H9 (cell line): ENCODE data around the gene OR1J2. TPM values are rescaled to one million over a fixed set of nuclear protein-coding genes. Genes with fewer than 3 reads are reported as not detected.

ENCODE experiments used
- DNase-seq: peaks from one replicate; pipeline ENCODE4 v3.0.0-alpha.2; 2017
- H2AFZ ChIP-seq: one replicate; pipeline ENCODE4 v1.6.1; 2013; ENCODE audit warnings: mild to moderate bottlenecking, low read length, control low read depth, moderate library complexity
- H2AK5ac ChIP-seq: 2 replicates; pipeline ENCODE4 v1.6.1; 2013; ENCODE audit warnings: low read length, control low read depth, mixed read lengths; ENCODE audit not compliant: insufficient read length
- H2BK120ac ChIP-seq: one replicate; pipeline ENCODE4 v1.6.1; 2013; ENCODE audit warnings: low read depth, mild to moderate bottlenecking, low read length, control low read depth, inconsistent platforms; ENCODE audit not compliant: poor library complexity, severe bottlenecking
- H2BK12ac ChIP-seq: 2 replicates; pipeline ENCODE4 v1.6.1; 2013; ENCODE audit warnings: low read length, control low read depth, mixed read lengths, low read depth; ENCODE audit not compliant: insufficient read length
- H2BK15ac ChIP-seq: 2 replicates; pipeline ENCODE4 v1.6.1; 2013; ENCODE audit warnings: low read depth, low read length, control low read depth
- H2BK20ac ChIP-seq: one replicate; pipeline ENCODE4 v1.6.1; 2013; ENCODE audit warnings: low read depth, mild to moderate bottlenecking, low read length, control low read depth, inconsistent platforms; ENCODE audit not compliant: poor library complexity, severe bottlenecking
- H2BK5ac ChIP-seq: 2 replicates; pipeline ENCODE4 v1.6.1; 2013; ENCODE audit warnings: low read length, control low read depth, mixed read lengths; ENCODE audit not compliant: insufficient read length
- H3K14ac ChIP-seq: 2 replicates; pipeline ENCODE4 v1.6.1; 2013; ENCODE audit warnings: low read length, control low read depth; ENCODE audit not compliant: insufficient read depth
- H3K18ac ChIP-seq: 2 replicates; pipeline ENCODE4 v1.6.1; 2013; ENCODE audit warnings: low read depth, mild to moderate bottlenecking, mixed read lengths, low read length, control low read depth; ENCODE audit not compliant: insufficient read length
- H3K23ac ChIP-seq: 2 replicates; pipeline ENCODE4 v1.6.1; 2013; ENCODE audit warnings: low read length, control low read depth, mixed read lengths, low read depth; ENCODE audit not compliant: insufficient read length
- H3K23me2 ChIP-seq: 2 replicates; pipeline ENCODE4 v1.6.1; 2013; ENCODE audit warnings: low read depth, mild to moderate bottlenecking, mixed read lengths, low read length, control low read depth; ENCODE audit not compliant: insufficient read length, poor library complexity, severe bottlenecking
- H3K27ac ChIP-seq: 2 replicates; pipeline ENCODE4 v1.5.1; 2013; ENCODE audit warnings: low read length, control low read depth, mixed read lengths, low read depth; ENCODE audit not compliant: insufficient read length
- H3K27me3 ChIP-seq: 2 replicates; pipeline ENCODE4 v1.6.1; 2013; ENCODE audit warnings: low read length, control low read depth, inconsistent platforms; ENCODE audit not compliant: insufficient read depth
- H3K4ac ChIP-seq: 2 replicates; pipeline ENCODE4 v1.6.1; 2013; ENCODE audit warnings: low read depth, mild to moderate bottlenecking, control low read depth, inconsistent platforms, low read length, moderate library complexity
- H3K4me1 ChIP-seq: 2 replicates; pipeline ENCODE4 v1.6.1; 2013; ENCODE audit warnings: low read length, control low read depth, inconsistent platforms; ENCODE audit not compliant: insufficient read depth
- H3K4me2 ChIP-seq: 2 replicates; pipeline ENCODE4 v1.6.1; 2013; ENCODE audit warnings: low read length, control low read depth, mixed read lengths; ENCODE audit not compliant: insufficient read length, insufficient read depth
- H3K56ac ChIP-seq: 2 replicates; pipeline ENCODE4 v1.6.1; 2013; ENCODE audit warnings: low read depth, mild to moderate bottlenecking, mixed read lengths, low read length, control low read depth; ENCODE audit not compliant: insufficient read length
- H3K79me1 ChIP-seq: 2 replicates; pipeline ENCODE4 v1.6.1; 2013; ENCODE audit warnings: low read depth, mild to moderate bottlenecking, moderate library complexity, low read length, control low read depth, inconsistent platforms; ENCODE audit not compliant: insufficient read depth, poor library complexity, severe bottlenecking
- H3K79me2 ChIP-seq: 2 replicates; pipeline ENCODE4 v1.6.1; 2013; ENCODE audit warnings: low read length, control low read depth, inconsistent platforms; ENCODE audit not compliant: insufficient read depth
- H3K9ac ChIP-seq: 2 replicates; pipeline ENCODE4 v1.6.1; 2013; ENCODE audit warnings: low read length, control low read depth, mixed read lengths; ENCODE audit not compliant: insufficient read length; ENCODE audit errors: extremely low read depth
- H3K9me3 ChIP-seq: one replicate; pipeline ENCODE4 v1.6.1; 2013; ENCODE audit warnings: low read depth, low read length, inconsistent platforms; ENCODE audit not compliant: control insufficient read depth
- H3T11ph ChIP-seq: one replicate; pipeline ENCODE4 v1.6.1; 2013; ENCODE audit warnings: mild to moderate bottlenecking, low read length, control low read depth, inconsistent platforms
- H4K20me1 ChIP-seq: one replicate; pipeline ENCODE4 v1.6.1; 2013; ENCODE audit not compliant: control insufficient read depth, insufficient read length, insufficient read depth
- H4K5ac ChIP-seq: 2 replicates; pipeline ENCODE4 v1.6.1; 2013; ENCODE audit warnings: low read depth, mild to moderate bottlenecking, mixed read lengths, low read length, control low read depth; ENCODE audit not compliant: insufficient read length
- H4K8ac ChIP-seq: replicated peaks from 2 replicates; pipeline ENCODE4 v1.6.1; 2013; ENCODE audit warnings: low read length, control low read depth, mixed read lengths, low read depth; ENCODE audit not compliant: insufficient read length
- H4K91ac ChIP-seq: 2 replicates; pipeline ENCODE4 v1.6.1; 2013; ENCODE audit warnings: low read depth, mild to moderate bottlenecking, moderate library complexity, mixed read lengths, low read length, control low read depth; ENCODE audit not compliant: insufficient read length
- H3K27ac Mint-ChIP-seq, 3 experiments: 2 replicates in 2 of 3; 3 replicates in 1 of 3; pipeline ENCODE4 v1.8.0; 2020 to 2021; ENCODE audit warnings: mixed read lengths in 3 of 3, mild to moderate bottlenecking in 1 of 3, moderate library complexity in 1 of 3
- H3K27me3 Mint-ChIP-seq: 2 replicates; pipeline ENCODE4 v1.8.0; 2021; ENCODE audit warnings: low read depth, mild to moderate bottlenecking, moderate library complexity, mixed read lengths
- H3K36me3 Mint-ChIP-seq, 3 experiments: 2 replicates in 2 of 3; 3 replicates in 1 of 3; pipeline ENCODE4 v1.8.0; 2020 to 2021; ENCODE audit warnings: low read depth in 3 of 3, mixed read lengths in 3 of 3; ENCODE audit not compliant: insufficient read depth in 1 of 3
- H3K4me1 Mint-ChIP-seq, 2 experiments: 2 replicates each; pipeline ENCODE4 v1.8.0; 2020; ENCODE audit warnings: mixed read lengths in 2 of 2
- H3K4me3 Mint-ChIP-seq, 2 experiments: 2 replicates in 1 of 2; 3 replicates in 1 of 2; pipeline ENCODE4 v1.8.0; 2020 to 2021; ENCODE audit warnings: mild to moderate bottlenecking in 2 of 2, mixed read lengths in 2 of 2, moderate library complexity in 1 of 2
- H3K9me3 Mint-ChIP-seq, 2 experiments: 2 replicates in 1 of 2; 3 replicates in 1 of 2; pipeline ENCODE4 v1.8.0; 2020; ENCODE audit warnings: mild to moderate bottlenecking in 2 of 2, mixed read lengths in 2 of 2, moderate library complexity in 1 of 2
- CTCF ChIP-seq: fragments of 200-600 bp; sonication (generic); conservative IDR thresholded peaks from 3 replicates; pipeline ENCODE4 v1.8.0; 2021; ENCODE audit warnings: antibody characterized with exemption, mild to moderate bottlenecking
- WGBS: extraction: QIAGEN DNeasy Blood & Tissue Kit; methylation state at CpG from one replicate; pipeline ENCODE4 v1.1.7; 2013; ENCODE audit warnings: missing lambda C conversion rate, low lambda C conversion rate, mixed read lengths; ENCODE audit not compliant: insufficient read length; ENCODE audit errors: extremely low coverage; 5-methylcytosine and 5-hydroxymethylcytosine counted together
- total RNA-seq: library from RNA; stranded (reverse); gene quantifications from 2 replicates; pipeline ENCODE4 v1.2.1, GENCODE V29; 2021

Gene OR1J2
- total RNA-seq, 1 experiment from 2014 or later = not detected

DNA sequence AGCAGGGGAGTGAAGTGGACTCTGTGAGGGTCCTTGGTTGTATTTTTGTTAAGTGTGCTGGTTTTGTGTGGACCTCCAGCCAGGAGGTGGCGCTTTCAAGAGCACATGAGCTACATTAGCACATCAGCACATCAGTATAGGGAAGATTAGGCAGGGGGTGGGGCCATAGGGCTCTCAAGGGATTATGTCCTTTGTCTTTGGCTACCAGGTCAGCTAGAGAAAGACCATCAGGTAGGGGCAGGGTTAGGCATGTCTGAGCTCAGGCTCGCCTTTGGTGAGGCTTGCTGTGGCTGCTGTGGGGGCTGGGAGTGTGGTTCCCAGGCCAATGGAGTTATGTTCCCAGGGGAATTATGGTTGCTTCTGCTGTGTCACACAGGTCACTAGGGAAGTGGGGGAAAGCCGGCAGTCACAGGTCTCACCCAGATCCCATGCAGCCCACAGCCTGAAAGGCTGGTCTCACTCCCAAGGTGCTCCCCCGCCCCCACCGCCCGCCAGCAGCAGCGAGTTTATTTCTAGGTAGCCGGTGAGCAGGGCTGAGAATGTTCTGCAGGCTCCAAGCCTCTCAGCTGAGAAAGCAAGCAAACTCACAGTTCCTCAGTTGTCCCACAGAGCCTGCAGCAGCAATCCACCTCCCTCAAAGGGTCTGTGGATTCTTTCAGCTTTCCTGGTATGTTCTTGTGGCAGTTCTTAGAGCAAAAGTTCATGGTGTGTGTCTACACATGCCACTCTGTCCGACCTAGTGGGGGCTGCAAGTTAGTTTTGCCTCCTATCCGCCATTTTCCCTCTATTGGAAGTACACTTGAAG is 46.6 kb upstream of the OR1J2 start:
- Histone ChIP-seq H2BK5ac (no peak overlapping the region), H3K79me2 (no peaks in the 10 kb centered on the region), H3K4me1 (no peaks in the 10 kb centered on the region), H2BK20ac (no peak overlapping the region), H3K14ac (no peak overlapping the region; the same call in 1 of the 2 replicates), H2AFZ (no peak overlapping the region), H2BK15ac (no peak overlapping the region), H3K79me1 (no peaks in the 10 kb centered on the region), H2BK120ac (no peak overlapping the region), H3K9me3 (peaks cover 6% of the 10 kb centered on the region), H3K27ac (no peak overlapping the region), H3T11ph (no peak overlapping the region), H3K56ac (no peak overlapping the region), H2BK12ac (no peak overlapping the region), H3K27me3 (no peaks in the 10 kb centered on the region), H3K18ac (no peak overlapping the region), H3K4ac (no peak overlapping the region), H4K5ac (no peak overlapping the region), H4K20me1 (no peaks in the 10 kb centered on the region), H4K8ac (no peak overlapping the region), H4K91ac (no peak overlapping the region), H2AK5ac (no peak overlapping the region), H3K23ac (no peak overlapping the region), H3K9ac (no peak overlapping the region), H3K23me2 (no peaks in the 10 kb centered on the region), H3K4me2 (no peak overlapping the region)
- Mint-ChIP-seq H3K9me3 (peaks cover 34 to 55% of the 10 kb centered on the region in 2 experiments), H3K27me3 (peaks cover 11% of the 10 kb centered on the region), H3K4me1 (peaks cover 5% of the 10 kb centered on the region in 2 experiments; a peak in 2 of 4 replicates), H3K36me3 (no peaks in the 10 kb centered on the region; a peak in 1 of 7 replicates), H3K27ac (peak overlapping the region in 1 of 3 experiments; percentile 92; a peak in 3 of 7 replicates), H3K4me3 (peak overlapping the region in 1 of 2 experiments; percentile 56; a peak in 2 of 5 replicates)
- peak; percentile 74 for DNase-seq
- TF ChIP-seq CTCF = peak; percentile 55; the same call in 2 of the 3 replicates
- WGBS = no CpG with 5 or more reads among the region's 10 CpGs
